RWPE2 (cell line): ENCODE measurements around the gene GTF2I.

ENCODE experiments used
- ATAC-seq: fragments of 200-7000 bp; cut with Tn5 transposase; 3 replicates; pipeline ENCODE4 v1.9.1; 2021; ENCODE audit warnings: low read depth
- DNase-seq: peaks from one replicate; pipeline ENCODE4 v3.0.0-alpha.2; 2020; ENCODE audit warnings: low spot score
- H3K27ac ChIP-seq: fragments of 450-650 bp; 2 replicates; pipeline ENCODE4 v1.5.1; 2017; ENCODE audit warnings: mild to moderate bottlenecking; ENCODE audit not compliant: poor library complexity, severe bottlenecking
- H3K27me3 ChIP-seq: fragments of 250-450 bp; sonication (Bioruptor Pico); 2 replicates; pipeline ENCODE4 v1.5.1; 2021; ENCODE audit warnings: mild to moderate bottlenecking, moderate library complexity; ENCODE audit not compliant: insufficient read depth, poor library complexity, severe bottlenecking
- H3K36me3 ChIP-seq: fragments of 250-450 bp; sonication (Bioruptor Pico); 2 replicates; pipeline ENCODE4 v1.5.1; 2020; ENCODE audit warnings: low read depth, mild to moderate bottlenecking, moderate library complexity
- H3K4me1 ChIP-seq: fragments of 250-450 bp; sonication (Bioruptor Pico); 2 replicates; pipeline ENCODE4 v1.5.1; 2021; ENCODE audit warnings: mild to moderate bottlenecking, moderate library complexity; ENCODE audit not compliant: insufficient read depth, poor library complexity, severe bottlenecking
- H3K4me3 ChIP-seq: fragments of 250-450 bp; sonication (Bioruptor Pico); 2 replicates; pipeline ENCODE4 v1.5.1; 2021; ENCODE audit warnings: mild to moderate bottlenecking, moderate library complexity; ENCODE audit not compliant: severe bottlenecking
- H3K9me3 ChIP-seq: fragments of 250-450 bp; sonication (Bioruptor Pico); 2 replicates; pipeline ENCODE4 v1.5.1; 2021; ENCODE audit warnings: mild to moderate bottlenecking, moderate library complexity; ENCODE audit not compliant: severe bottlenecking
- TF ChIP-seq, protein P1 (sequence below): fragments of 450-650 bp; IDR thresholded peaks from one replicate; pipeline ENCODE4 v1.5.1; 2017; ENCODE audit warnings: mild to moderate bottlenecking, moderate library complexity; ENCODE audit not compliant: poor library complexity, severe bottlenecking

GTF2I gene

DNA sequence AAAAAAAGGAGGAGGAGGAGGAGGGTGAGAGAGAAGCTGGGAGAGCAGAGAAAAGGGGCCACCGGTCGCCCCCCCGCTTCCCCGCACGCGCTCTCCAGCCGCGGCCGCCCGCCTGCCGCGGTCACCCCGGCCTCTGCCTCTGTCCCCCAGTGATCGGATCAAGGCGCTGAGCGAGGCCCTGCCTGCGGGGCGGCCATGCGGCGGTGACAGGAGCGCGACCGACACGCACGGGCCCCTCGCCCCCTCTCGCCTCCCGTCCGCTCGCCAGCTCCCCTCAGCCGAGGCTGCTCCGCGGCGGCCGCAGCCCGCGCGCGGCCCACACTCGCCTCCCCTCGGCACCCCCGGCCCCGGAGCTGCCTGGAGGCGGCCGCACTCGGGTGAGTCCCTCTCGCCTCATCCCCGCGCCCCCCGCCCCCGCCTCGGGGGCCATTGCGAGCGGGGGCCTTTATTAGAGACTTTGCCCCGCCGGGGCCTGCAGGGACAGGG lies at the start of gene GTF2I:
GTF2I (plus strand) TSS at position 27 of the 486 bp plus-strand sequence. CDS start 31,411 bp downstream, outside the sequence.
- ATAC-seq (no peak), DNase-seq (no peak)
- Histone ChIP-seq H3K9me3 (no peaks in the 10 kb centered on the region), H3K36me3 (peaks cover 14% of the 10 kb centered on the region), H3K4me3 (peak within 1 kb of the TSS; percentile 85), H3K27ac (peak within 1 kb of the TSS; percentile 97), H3K27me3 (no peaks in the 10 kb centered on the region), H3K4me1 (peaks cover 27% of the 10 kb centered on the region)
- TF ChIP-seq, protein P1, sequence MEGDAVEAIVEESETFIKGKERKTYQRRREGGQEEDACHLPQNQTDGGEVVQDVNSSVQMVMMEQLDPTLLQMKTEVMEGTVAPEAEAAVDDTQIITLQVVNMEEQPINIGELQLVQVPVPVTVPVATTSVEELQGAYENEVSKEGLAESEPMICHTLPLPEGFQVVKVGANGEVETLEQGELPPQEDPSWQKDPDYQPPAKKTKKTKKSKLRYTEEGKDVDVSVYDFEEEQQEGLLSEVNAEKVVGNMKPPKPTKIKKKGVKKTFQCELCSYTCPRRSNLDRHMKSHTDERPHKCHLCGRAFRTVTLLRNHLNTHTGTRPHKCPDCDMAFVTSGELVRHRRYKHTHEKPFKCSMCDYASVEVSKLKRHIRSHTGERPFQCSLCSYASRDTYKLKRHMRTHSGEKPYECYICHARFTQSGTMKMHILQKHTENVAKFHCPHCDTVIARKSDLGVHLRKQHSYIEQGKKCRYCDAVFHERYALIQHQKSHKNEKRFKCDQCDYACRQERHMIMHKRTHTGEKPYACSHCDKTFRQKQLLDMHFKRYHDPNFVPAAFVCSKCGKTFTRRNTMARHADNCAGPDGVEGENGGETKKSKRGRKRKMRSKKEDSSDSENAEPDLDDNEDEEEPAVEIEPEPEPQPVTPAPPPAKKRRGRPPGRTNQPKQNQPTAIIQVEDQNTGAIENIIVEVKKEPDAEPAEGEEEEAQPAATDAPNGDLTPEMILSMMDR, result no peak

DNA sequence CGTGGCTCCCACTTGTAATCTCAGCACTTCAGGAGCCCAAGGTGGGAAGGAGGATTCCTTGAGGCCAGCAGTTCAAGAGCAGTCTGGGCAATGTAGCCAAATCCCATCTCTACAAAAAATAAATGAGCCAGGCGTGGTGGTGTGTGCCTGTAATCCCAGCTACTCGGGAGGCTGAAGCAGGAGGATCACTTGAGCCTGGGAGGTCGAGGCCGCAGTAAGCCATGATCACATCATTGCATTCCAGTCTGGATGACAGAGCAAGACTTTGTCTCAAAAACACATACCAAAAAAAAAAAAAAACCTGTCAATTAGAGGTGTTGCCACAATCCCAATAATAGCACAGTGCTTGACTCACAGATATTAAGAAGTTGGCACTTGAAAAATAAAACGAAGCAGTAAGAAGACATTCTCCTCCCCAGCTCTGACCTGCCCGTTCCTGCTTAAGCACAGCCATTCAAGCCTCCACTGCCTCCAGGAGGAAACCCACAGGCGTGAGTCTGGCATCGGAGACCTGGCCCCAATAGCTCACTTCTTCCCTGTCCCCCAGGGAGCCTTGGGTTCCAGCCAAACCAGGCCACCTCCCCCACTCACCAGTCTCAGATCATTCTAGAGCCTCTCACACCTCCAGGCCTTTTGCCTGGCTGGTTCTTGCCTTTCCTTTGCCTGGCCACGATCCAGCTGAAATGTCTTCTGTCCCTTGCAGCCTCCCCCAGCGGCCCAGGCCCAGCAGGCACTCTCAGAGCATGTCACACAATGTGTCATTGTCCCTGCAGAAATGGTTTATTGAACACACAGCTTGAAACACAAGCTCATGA lies 45.3 kb upstream of the GTF2I start:
- peak overlapping the region; percentile 18 for H3K27ac ChIP-seq
- no peak for DNase-seq
- peak; percentile 54 for ATAC-seq
- no peaks in the 10 kb centered on the region for H3K36me3 ChIP-seq
- H3K4me3 ChIP-seq, result no peak overlapping the region
- TF ChIP-seq, protein P1, result no peak
- H3K27me3 ChIP-seq, result no peaks in the 10 kb centered on the region
- peaks cover 8% of the 10 kb centered on the region for H3K4me1 ChIP-seq
- H3K9me3 ChIP-seq, result no peaks in the 10 kb centered on the region

DNA sequence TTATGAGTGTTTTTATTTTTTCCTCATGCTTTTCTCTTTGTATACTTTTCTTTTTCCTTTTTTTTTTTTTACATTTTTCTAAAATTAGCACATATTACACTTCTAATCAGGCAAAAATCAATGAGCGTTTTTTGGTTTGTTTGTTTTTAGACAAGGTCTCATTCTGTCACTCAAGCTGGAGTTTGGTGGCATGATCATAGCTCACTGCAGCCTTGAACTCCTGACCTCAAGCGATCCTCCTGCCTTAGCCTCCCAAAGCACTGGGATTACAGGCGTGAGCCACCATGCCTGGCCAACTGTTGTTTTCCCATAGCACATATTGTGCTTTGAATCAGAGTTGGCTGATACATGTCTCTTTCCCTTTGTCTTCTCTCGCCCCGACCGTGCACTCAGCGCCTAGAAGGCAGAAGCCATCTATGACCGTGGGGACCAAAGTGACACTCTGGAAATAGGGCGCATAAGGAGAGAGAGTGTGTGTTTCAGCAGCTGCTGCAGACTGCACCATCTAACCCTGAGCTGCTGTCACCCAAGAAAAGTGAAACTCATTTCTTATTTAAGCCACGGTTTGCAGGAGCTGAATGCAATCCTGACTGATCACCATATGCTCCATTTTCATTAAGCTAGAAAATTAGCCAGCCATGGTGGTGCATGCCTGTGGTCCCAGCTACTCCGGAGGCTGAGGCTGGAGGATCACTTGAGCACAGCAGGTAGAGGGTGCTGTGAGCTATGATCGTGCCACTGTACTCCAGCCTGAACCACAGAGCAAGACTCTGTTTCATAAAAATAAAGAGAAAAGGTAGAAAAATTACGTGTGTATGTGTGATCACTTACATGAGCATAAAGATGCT lies 41.4 kb upstream of the GTF2I start:
- no peaks in the 10 kb centered on the region for H3K9me3 ChIP-seq
- no peak overlapping the region for H3K4me3 ChIP-seq
- ATAC-seq (no peak), DNase-seq (no peak)
- no peaks in the 10 kb centered on the region for H3K36me3 ChIP-seq
- TF ChIP-seq, protein P1, result no peak
- no peaks in the 10 kb centered on the region for H3K27me3 ChIP-seq
- H3K27ac ChIP-seq, result no peak overlapping the region
- peaks cover 8% of the 10 kb centered on the region for H3K4me1 ChIP-seq

DNA sequence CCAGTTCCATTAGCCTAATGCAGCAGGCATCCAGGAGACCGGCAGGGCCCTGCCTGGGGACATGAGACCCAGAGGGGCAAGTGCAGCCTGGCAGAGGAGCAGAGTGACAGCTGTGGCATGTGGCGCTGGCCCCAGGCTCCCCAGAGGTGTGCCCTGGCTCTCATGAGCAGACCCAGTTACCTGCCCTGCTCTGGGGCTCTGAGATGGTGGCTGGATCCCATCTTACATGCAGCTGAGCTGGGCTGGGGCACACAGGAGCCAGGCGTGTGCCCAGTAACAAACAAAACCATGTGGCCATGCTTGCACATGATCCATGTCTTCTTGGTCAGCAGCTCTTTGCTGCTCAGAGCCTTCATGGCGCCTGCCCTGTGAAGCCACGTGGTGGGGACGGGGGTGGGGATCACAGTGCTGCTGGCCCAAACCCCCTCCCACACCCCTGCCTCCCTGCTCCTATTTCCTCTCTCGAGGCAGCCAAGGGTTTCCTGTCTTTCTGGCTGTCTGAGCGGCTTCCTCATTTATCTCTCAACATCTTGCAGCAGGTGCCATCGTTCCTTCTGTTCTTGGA lies 40.3 kb upstream of the GTF2I start:
- H3K27me3 ChIP-seq, result no peaks in the 10 kb centered on the region
- H3K27ac ChIP-seq, result no peak overlapping the region
- no peak overlapping the region for H3K4me3 ChIP-seq
- TF ChIP-seq, protein P1, result no peak
- peaks cover 6% of the 10 kb centered on the region for H3K4me1 ChIP-seq
- no peaks in the 10 kb centered on the region for H3K9me3 ChIP-seq
- H3K36me3 ChIP-seq, result no peaks in the 10 kb centered on the region
- ATAC-seq (peak; percentile 23; the same call in 1 of the 3 replicates), DNase-seq (no peak)
